T-helper 22 cell (primary cell): Measurements from ENCODE around the gene RASAL2.
"Not testable (repeated sequence)": the region's sequence is repeated elsewhere in the genome, so short reads cannot be mapped to it uniquely, and the experiment has no call there.

Source experiments
- DNase-seq: peaks from one replicate; pipeline ENCODE4 v3.0.0-alpha.2; 2020; ENCODE audit warnings: low read depth

The RASAL2 gene

DNA sequence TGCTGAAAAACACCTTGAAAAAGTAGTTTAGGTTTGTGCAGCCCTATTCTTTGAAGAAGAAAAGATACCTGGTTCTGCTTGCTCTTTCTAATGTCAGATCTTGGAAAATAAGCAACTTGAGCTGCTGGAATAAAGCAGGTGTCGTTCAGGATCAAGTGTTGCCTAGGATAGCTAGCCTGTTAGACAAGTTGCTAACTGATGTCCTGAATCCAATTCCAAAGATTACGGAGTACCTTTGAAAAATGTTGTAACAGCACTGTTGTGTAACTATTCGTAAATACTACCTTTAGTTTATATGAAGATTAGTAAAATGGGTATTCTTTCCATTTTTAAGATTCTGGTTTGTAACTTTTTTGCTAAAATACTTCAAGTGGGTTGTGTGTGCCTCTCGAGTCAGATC, 251.3 kb downstream of the RASAL2 start:
- no peak for DNase-seq

- no peak for DNase-seq
These were observed 251.9 kb downstream of the RASAL2 start for GRCh38 chr1:178345807-178346206.

DNA sequence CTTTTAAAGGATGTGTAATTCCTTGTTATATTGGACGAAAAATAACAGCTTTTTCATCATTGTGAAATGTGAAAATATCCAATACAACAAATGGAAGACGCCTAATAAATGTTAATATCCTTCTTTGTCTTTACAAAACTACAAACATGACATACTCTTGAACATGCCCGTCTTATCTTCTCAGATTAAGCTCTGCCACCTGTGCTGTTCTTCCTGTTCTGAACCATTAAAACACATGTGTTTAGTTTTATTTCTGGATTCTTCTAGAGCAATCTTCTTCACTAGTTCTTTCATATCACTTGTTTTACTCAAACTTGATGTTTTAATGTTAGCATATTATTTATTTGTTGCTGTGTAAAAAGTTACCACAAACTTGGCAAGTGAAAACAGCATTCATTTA, 255.9 kb downstream of the RASAL2 start:
- no peak for DNase-seq

DNA sequence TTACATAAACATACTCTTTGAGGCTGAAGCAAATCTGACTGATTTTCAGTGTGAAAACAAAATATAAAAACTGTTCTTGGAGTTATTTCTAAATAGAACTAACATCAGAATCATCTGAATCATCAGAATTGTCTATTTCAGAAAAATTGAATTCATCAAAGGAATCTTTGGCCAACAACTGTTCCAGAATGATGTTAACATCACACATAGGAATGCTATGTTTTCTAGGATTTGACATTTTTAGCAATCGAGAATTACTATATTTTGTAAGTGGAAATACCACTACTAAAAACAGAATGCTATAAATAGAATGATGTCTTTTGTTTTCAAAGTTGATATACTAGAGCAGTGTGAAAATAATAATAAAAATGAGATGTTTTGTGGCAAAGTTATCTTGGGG, 258.0 kb downstream of the RASAL2 start:
- DNase-seq, result not testable (repeated sequence)

GRCh38 chr1:178352790-178353416, 259.0 kb downstream of the RASAL2 start:
- DNase-seq, result no peak

GRCh38 chr1:178353524-178353923, 259.6 kb downstream of the RASAL2 start:
- no peak for DNase-seq

DNA sequence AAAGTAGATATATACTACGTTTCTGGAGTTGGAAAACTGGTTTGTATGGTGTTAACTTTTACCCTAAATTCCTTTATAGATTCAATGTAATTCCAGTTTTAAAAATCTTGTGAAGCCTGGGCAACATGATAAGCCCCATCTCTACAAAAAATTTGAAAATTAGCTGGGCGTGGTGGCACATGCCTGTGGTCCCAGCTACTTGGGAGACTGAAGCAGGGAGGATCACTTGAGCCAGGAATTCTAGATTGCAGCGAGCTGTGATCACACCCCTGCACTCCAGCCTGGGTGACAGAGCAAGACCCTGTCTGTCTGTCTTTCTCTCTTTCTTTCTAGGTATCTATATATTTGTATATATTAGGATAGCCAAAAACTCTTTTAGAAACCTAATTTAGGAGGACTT, 260.9 kb downstream of the RASAL2 start:
- DNase-seq, result no peak

GRCh38 chr1:178356299-178356698, 262.4 kb downstream of the RASAL2 start:
- DNase-seq, result no peak

DNA sequence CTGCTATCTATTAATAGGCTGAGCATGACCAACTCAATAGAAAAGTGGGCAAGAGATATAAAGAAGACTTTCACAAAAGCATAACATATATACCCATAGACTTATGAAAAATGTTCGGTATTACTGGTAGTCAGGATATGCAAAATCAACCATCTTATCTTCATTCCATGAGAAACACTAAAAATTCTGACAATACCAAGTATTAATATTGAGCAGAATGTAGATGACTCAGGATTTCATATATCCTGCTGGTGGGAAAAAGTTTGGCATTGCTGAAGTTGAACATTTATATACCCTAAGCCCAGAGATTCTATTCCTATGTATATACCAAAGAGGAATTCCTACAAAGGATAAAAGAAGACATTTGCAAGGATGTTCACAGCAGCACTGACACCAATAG, 264.6 kb downstream of the RASAL2 start:
- no peak for DNase-seq

GRCh38 chr1:178360421-178360820, 266.5 kb downstream of the RASAL2 start:
- no peak for DNase-seq

DNA sequence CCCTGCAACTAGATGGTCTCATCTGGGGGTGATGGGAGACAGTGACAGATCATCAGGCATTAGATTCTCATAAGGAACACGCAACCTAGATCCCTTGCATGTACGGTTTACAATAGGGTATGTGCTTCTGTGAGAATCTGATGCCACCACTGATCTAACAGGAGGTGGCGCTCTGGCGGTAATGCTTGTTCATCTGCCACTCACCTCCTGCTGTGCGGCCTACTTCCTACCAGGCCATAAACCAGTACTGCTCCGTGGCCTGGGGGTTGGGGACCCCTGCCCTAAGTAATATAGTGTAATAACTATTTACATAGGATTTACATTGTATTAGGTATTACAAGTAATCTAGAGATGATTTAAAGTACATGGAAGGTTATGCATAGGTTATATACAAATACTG, 267.9 kb downstream of the RASAL2 start:
- DNase-seq, result no peak

- no peak for DNase-seq
These were observed 268.8 kb downstream of the RASAL2 start for GRCh38 chr1:178362747-178363146.

DNA sequence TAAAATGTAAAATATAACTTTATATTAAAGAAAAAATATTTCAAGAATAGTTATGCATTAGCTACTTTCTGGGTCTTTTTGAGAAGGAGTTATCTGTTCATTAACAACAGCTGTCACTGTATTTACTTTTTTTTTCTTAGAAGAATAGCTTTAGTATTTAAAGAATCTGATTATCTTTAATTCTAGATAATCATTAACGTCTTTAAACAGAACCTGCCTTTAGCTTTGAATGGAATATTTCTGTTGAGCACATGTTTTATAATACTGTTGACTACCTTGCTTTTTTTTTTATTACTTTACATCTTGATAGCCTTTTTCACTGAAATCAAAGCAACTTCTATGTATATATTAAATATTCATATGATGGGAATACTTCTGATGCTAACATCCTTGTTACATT, 270.9 kb downstream of the RASAL2 start:
- no peak for DNase-seq

DNA sequence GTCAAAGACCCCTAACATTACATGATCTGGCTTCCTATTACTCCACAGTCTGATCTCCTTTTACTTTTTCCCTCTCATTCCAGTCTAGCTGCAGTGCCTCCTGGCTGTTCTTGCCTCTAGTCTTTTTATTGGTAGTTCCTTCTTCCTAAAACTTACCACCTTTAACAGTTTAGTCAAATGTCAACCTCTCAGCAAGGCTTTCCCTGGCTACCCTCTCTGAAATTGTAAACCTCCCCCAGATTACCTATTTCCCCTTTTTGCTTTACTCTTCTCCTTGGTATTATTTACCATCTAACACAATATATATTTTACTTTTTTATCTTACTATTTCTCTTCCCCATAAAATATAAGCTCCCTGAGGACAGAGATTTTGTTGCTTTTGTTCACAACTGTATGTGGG, 273.2 kb downstream of the RASAL2 start:
- DNase-seq, result no peak

GRCh38 chr1:178368208-178368607, 274.3 kb downstream of the RASAL2 start:
- no peak for DNase-seq

GRCh38 chr1:178371235-178371634, 277.3 kb downstream of the RASAL2 start:
- DNase-seq, result no peak

DNA sequence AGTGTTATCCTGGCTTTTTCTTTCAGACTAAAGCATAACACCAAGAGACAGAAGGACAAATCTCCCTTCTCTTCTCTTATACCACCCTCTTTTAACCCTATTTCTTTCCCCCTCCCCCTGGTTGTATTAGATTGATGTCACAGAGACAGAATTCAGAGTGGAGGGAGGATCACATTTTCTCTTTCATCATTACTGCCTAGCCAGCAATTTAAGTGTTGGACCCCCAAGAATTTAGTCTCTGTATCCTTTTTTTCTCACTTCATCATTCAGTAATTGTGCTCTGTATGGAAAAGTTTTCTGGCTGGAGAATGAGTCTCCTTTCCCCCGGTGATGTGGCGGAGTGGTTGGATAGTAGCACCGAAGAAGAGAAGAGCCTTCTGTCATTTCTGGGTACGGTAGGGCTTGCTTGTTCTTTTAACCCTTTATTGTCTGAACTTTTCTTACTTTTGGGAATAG, 278.1 kb downstream of the RASAL2 start:
- DNase-seq, result no peak

GRCh38 chr1:178374016-178374415, 280.1 kb downstream of the RASAL2 start:
- DNase-seq, result no peak

GRCh38 chr1:178376008-178376407, 282.1 kb downstream of the RASAL2 start:
- no peak for DNase-seq

DNA sequence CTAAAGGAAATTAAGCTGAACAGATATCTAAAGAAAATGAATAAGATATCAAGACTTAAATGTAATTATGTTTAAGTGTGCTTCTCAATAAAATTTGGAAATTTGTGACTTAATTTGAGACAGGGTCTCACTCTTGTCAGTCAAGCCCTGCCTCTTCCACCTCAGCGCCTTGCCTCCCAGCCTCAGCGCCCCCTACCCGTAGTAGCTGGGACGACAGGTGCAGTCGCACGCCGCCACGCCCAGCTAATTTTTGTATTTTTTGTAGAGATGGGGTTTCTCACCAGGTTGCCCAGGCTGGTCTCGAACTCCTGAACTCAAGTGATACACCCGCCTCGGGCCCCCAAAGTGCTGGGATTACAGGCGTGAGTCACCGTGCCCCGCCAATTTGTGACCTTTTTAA, 285.9 kb downstream of the RASAL2 start:
- no peak for DNase-seq

DNA sequence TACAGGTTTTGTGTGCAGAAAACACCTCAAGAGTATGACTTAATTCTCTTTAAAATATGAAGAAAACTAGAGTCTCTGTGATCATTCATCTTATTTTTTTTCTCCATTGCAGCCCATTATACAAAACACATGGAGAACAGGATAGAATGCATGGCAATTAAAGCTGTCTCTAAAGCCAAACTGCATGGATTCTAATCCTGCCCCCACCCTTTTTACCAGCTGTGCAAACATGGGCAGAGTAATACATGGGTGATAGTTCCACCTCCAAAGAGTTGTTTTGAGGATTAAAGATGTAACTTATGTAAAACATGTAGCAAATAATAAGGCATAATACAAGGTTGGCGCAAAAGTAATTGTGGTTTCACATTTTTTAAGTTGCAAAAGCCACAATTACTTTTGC, 288.5 kb downstream of the RASAL2 start:
- no peak for DNase-seq

DNA sequence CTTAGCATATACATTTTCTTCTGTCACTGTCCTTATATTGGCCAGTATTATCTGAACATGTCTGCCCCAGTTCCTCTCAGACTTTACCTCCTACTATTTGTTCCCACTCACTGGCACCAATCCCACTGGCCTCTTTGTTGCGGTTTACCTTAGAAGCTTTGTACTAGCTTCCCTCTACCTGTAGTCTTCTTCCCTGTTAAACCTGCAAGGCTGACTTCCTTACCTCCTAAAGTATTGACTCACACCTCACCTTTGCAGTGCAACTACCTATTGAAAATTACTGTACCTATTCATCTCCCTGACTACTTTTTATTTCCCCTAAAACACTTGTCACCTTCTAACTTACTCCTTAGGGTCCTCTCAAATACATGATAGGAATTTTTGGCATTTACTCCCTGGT, 291.8 kb downstream of the RASAL2 start:
- DNase-seq, result no peak

DNA sequence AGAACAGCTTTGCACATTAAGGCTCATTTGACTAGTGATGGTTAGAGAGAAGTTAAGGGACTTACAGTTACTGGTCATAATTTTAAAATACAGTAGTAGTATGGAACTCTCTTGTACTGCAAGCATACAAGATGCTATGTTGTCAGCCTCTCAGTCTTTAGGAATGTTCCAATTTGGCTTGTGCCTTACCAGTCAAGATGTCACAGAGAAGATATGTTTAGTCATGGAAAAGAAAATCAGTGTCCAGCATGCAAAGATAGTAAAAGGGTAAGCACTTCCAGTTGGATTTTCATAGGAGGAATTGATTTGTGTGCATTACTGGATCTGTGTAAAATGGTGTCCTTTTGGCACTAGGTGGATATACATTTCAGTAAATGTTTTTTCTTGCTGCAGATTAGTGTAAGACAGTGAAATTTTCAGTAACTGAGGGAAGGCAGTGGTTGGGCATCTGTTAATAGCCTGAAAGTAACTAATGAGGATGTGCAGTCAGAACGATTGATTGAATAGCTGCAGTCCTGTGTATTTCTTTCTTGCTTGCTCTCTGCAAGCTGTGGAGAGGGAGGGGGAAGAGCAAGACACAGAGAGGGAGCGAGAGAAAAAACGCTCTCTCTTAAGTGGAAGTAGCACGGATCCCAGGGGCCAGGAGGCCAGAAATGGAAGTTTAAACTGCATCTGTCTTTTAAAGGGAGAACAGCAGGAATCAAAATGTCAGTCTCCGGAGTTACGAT, 294.7 kb downstream of the RASAL2 start:
- no peak for DNase-seq

DNA sequence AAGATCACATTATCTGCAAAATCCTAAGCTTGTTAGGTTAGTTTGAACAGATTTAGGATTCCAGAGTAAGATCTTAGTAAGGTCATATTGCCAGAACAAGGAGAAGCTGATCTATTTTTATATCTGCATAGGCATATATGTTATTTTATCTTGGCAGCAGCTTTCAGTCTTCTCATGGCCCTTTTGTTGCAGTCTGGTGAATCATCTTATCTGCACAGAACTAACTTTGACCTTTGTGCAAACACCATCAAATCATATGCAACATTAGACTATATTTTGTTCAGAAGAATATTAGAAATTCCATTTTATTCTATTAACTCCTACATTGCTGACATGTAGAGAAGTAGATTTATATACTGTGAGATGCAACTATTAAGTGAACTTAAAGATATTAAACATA, 295.5 kb downstream of the RASAL2 start:
- no peak for DNase-seq
